EL (cell line): ENCODE data around the gene DNAJC15.
"Not testable (repeated sequence)": the region's sequence is repeated elsewhere in the genome, so short reads cannot be mapped to it uniquely, and the experiment has no call there.

ENCODE experiments used
- DNase-seq: peaks from one replicate; pipeline ENCODE4 v3.0.0-alpha.2; 2016

The DNAJC15 gene

DNA sequence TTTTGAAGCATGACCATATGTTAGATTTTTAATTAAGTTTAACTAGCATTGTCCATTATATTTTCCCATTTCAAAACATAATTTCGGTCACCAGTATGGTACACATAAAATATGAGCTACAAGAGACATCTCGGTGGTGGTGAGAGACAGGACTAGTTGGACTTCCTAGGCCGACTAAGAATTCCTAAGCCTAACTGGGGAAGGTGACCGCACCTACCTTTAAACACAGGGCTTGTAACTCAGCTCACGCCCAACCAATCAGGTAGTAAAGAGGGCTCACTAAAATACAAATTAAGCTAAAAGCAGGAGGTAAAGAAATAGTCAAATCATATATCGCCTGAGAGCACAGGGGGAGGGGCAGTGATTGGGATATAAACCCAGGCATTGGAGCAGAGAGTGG lies 22.9 kb downstream of the DNAJC15 start:
- DNase-seq, result no peak

DNA sequence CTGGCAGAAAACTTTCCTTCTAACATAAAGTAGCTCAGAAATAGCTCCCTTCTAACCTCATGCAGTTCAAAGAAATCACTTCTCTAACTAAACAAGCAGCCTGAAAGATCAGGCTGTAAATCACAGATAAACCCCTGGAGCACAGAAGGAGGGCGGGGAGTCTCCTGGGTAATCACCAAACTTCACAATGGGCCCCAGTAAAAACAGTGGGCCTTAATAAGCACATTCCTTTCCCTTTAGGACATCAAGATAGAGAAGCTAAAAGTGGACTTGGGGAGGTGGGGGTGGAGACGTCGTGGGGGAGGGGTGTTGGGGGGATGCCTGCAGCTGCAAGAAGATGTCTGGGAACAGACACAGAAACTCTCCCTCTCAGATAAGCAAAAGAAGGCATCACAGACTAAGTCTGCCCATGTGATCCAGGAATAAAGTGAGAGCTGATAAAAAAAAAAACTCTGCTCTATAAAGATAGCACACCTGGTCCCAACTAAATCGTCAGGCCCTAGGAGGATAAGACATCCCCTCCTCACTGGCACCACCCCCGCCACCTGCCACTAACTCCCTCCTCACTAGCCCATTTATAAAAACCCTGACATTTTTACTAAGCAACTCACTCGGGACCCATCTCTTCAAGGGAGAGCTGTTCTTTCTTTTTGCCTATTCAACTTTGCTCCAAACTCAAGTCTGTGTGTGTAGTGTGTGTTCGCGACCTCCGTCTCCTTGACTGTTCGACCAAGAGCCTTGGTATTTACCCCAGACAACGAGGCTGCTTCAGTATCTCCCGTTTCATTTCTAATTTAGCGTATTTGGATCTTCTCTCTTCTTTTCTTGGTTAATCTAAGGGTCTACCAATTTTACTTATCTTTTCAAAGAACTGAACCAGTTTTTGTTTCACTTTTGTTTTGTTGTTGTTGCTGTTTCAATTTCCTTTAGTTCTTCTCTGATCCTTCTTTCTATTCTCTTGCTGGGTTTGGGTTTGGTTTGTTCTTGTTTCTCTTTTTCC lies 31.7 kb downstream of the DNAJC15 start:
- peak; percentile 92 for DNase-seq

- peak; percentile 42 for DNase-seq
These were observed 34.4 kb downstream of the DNAJC15 start for GRCh38 chr13:43057653-43058317.

DNA sequence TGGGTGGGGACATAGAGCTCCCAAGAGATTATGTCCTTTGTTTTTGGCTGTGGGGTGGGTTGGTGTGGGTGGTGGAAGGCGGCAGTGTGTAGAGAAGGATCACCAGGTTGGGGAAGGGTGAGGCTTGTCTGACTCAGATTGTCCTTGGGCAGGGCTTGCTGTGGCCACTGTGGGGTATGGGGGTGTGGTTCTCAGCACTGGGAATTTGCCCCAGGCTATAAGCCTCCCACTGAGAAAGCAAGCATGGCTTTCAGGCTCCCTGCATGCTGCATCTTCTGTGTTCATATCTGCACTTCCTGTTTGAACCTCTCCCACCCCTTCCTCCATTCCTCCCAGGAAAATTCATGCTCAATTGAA lies 34.9 kb downstream of the DNAJC15 start:
- DNase-seq, result peak; percentile 99

GRCh38 chr13:43058831-43059230 lies 35.4 kb downstream of the DNAJC15 start:
- no peak for DNase-seq

DNA sequence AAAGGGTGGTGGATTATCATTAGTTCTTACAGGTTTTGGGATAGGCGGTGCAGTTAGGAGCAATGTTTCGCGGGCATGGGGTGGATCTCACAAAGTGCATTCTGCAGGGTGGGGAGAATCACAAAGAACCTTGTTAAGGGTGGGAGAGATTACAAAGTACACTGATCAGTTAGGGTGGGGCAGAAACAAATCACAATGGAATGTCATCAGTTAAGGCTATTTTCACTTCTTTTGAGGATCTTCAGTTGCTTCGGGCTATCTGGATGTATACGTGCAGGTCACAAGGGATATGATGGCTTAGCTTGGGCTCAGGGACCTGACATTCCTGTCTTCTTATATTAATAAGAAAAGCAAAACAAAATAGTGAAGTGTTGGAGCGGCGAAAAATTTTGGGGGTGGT lies 36.4 kb downstream of the DNAJC15 start:
- DNase-seq, result not testable (repeated sequence)

- DNase-seq, result not testable (repeated sequence)
These were observed 37.4 kb downstream of the DNAJC15 start for GRCh38 chr13:43060806-43061205.

DNA sequence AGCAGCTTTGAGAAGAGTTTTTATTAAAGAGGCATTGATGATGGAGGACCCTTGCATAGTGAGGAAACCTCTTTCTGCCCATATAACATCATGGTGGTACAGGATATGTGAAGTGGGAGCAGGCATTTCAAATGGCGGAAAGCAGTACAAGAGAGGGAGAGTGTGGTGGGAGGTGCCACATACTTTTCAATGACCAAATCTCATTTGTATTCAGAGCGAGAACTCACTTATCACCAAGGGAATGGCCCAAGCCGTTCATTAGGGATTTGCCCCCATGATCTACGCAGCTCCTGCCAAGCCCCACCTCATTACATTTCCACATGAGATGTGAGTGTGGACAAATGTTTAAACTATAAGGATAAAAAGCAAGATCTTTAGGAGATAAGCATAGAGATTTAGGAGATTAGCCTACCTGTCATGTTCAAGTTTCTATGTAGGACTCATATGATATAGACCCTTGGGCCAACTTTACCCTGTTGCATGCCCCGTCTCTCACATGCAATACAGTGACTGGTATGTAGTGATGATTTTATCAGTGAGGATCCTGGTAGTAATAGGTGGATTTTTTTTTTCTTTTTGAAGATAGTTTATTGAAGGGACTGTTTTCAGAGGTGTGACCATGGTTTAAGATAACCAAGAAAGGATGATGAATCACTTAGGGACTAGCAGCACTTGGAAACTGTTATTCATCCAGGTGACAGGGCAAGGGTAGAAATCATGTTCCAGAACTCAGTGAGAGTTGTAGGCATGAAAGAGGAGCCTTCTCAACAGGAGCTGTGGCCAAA lies 38.3 kb downstream of the DNAJC15 start:
- no peak for DNase-seq

DNA sequence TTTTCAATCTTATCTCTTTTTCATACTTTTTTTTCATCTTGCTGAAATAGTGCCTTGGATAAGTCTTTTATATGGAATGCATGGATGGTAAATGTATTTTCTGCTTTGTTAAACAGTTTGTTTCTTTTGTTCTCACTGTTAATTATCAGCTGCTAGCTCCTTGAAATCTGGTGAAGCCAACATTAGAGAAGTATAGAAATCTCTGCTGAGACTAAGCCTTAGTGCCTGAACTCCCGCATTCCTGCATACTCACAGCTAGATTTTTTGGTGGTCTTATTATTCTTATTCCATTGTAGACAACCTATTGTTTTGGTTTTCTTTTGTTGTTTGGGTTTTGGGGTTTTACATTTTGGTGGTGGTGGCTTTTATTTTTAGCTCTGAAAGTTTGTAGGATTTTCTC lies 48.4 kb downstream of the DNAJC15 start:
- no peak for DNase-seq

- DNase-seq, result no peak
These were observed 49.0 kb downstream of the DNAJC15 start for GRCh38 chr13:43072394-43072793.

- no peak for DNase-seq
These were observed 51.6 kb downstream of the DNAJC15 start for GRCh38 chr13:43074824-43075510.

DNA sequence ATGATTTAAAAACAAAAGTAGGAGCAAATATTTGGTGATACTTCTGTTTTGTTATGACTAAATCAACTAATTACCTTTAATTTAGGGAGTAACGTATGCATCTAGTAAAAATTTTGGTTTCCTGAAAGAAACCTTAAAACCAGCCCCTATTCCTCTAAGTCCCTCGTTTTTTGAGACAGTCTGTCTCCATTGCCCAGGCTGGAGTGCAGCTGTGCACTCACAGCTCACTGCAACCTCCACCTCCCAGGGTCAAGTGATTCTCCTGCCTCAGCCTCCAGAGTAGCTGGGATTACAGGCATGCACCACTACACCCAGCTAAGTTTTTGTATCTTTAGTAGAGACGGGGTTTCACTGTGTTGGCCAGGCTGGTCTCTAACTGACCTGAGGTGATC lies 52.1 kb downstream of the DNAJC15 start:
- DNase-seq, result not testable (repeated sequence)

GRCh38 chr13:43077046-43077445 lies 53.7 kb downstream of the DNAJC15 start:
- DNase-seq, result no peak

- no peak for DNase-seq
These were observed 54.1 kb downstream of the DNAJC15 start for GRCh38 chr13:43077461-43077860.

DNA sequence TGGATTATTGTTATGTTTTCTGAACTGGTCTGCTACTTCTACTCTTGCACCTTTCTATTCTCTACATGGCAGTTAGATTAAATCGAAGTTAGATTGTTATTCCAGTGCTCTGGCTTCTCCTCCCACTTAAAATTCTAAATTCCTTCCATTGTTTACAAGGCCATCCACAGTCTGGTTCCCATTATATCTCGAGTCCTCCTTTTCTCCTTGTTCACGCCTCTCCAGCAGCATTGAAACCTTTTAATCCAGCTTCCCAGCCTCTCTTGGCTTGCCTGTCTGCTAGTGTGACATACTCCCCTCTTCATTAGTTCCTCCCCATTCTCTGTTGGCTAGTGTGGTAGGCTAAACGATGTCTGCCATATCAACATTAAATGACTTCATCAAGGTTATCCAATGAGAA lies 54.5 kb downstream of the DNAJC15 start:
- DNase-seq, result no peak

GRCh38 chr13:43078399-43078798 lies 55.0 kb downstream of the DNAJC15 start:
- DNase-seq, result no peak

- no peak for DNase-seq
These were observed 56.1 kb downstream of the DNAJC15 start for GRCh38 chr13:43079392-43079931.

DNA sequence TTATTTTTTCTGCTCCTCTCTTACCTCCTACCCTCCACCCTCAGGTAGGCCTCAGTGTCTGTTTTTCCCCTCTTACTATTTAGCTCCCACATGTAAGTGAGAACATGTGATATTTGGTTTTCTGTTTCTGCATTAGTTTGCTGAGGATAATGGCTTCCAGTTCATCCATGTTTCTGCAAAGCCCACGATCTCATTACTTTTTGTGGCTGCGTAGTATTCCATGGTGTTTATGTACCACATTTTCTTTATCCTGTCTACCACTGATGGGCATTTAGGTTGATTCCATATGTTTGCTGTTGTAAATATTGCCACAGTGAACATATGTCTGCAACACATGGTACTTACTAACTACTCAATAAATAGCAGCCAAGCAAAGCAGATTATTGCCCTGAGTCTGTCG lies 56.8 kb downstream of the DNAJC15 start:
- no peak for DNase-seq

GRCh38 chr13:43081866-43082265 lies 58.5 kb downstream of the DNAJC15 start:
- DNase-seq, result no peak

DNA sequence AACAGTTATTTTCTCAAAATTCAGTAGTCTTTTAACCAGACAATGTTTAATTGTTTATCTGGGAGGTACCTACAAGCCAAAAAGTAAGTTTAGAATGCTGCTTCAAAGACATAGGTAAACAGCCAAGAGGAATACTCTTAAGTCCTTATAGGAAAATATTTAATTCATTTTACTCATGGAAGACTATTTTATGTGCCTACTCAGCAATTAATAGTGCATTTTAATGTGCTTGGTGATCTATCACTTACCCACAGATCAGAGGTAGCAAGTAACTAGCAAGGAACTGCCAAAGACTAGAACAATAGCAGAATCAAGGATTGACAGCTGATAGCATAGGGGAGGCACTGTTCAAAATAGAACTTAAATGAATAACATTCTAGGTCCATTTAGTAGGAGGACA lies 60.4 kb downstream of the DNAJC15 start:
- DNase-seq, result no peak

DNA sequence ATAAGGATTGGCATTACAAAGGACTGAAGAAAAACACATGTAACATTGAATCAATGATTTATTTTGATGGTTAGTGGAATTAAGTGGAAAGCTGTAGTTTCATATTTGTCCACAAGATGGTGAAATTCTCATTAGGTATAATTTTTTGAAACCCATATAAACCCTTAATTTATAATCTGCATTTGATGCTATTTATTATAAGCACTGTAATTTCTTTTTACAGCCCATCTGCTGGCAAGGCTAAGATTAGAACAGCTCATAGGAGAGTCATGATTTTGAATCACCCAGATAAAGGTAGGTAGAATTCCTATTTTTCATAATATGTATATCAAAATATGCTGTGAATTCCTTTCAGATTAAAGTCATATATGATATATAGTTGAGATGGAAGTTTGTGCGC lies 62.2 kb downstream of the DNAJC15 start:
- peak; percentile 44 for DNase-seq

- no peak for DNase-seq
These were observed 62.8 kb downstream of the DNAJC15 start for GRCh38 chr13:43086181-43086580.
